ENCODE results near the gene SCYGR7.
"Not testable (repeated sequence)": the region's sequence is repeated elsewhere in the genome, so short reads cannot be mapped to it uniquely, and the experiment has no call there.

The SCYGR7 gene

DNA sequence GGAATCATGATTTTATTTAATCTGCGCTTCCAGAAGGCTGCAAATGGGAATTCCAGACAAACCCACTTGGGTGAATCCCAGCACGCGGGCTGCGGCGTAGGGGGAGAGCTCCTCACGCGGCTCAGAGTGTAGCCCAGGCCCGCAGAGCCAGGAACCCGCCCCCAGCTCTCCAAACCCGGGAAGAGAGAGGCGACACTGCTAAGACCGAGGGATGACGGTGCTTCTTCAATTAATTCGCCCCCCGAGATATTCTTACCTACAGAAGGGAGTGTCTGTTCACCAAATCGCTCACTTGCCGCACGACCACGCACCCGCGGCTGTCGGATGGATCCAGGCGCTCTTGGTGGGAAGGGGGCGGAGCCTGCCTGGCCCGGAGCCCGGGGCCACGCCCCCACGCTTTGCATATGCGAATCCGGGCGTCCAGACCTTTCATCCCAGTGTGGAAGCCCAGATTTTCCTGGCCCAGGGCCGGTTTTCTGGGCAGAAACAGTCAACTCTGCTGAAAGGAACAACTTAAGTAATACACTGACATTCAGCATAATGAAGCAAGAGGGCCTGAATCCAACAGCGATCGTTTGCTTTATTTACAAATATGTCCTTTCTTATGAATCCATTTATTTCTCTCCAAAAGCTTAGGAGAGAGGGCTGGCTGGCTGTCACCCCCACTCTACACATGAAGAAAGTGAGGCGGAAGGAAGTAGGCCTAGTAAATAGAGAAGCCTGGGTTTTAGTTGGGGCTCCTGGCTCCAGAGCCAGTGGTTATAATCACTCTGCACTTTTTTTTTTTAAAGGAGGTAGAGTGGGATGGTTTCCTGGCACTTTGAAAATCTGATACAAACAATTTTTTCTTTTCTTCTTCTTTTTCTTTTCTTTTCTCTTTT is 10.2 kb upstream of the SCYGR7 start, which contains the start of gene SLC19A3:
Gene SLC19A3, minus strand, starts transcription at position 342 of the 881 bp plus-strand sequence. CDS start 15,710 bp downstream, outside the sequence.
- H3K4me3 ChIP-seq (ENCODE audit: low read length), result peak within 1 kb of the TSS; percentile 70
- no peaks in the 10 kb centered on the region for H3K36me3 ChIP-seq (ENCODE audit: insufficient read depth, low read depth, low read length)
- H3K9me3 ChIP-seq (ENCODE audit: insufficient read depth, low read depth, low read length), result no peaks in the 10 kb centered on the region
- no peak within 1 kb of the TSS for H3K27ac ChIP-seq (ENCODE audit: low read length)
- H3K9ac ChIP-seq (ENCODE audit: low read depth, low read length), result peak within 1 kb of the TSS; percentile 27; the same call in 1 of the 2 replicates
- peaks cover 16% of the 10 kb centered on the region; the same call in 1 of the 2 replicates for H3K4me1 ChIP-seq (ENCODE audit: insufficient read depth, low read length)
- H3K27me3 ChIP-seq (ENCODE audit: insufficient read depth, low read length), result peaks cover 16% of the 10 kb centered on the region

DNA sequence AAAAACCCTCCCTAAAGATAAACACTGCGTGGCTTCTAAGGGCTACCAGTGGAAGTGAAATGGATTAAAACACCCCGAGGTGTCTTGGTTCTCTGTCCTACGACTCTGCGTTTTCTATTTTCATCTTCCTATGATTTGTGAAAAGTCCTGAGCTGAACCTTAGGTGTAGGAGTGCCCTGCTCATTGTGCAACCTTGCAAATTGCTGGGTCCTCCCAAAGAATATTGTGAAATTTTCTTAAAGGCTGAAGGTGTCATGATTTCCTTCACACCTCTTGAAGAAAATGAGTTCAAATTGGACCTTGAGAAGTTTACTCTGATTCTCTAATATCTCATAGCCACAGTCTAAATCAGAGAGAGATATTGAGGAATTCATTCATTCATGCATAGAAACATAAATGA is 8.5 kb upstream of the SCYGR7 start:
- no peaks in the 10 kb centered on the region for H3K36me3 ChIP-seq (ENCODE audit: insufficient read depth, low read depth, low read length)
- no peak overlapping the region for H3K27ac ChIP-seq (ENCODE audit: low read length)
- no peaks in the 10 kb centered on the region for H3K9me3 ChIP-seq (ENCODE audit: insufficient read depth, low read depth, low read length)
- H3K4me3 ChIP-seq (ENCODE audit: low read length), result no peak overlapping the region
- peaks cover 16% of the 10 kb centered on the region; the same call in 1 of the 2 replicates for H3K4me1 ChIP-seq (ENCODE audit: insufficient read depth, low read length)
- H3K27me3 ChIP-seq (ENCODE audit: insufficient read depth, low read length), result peaks cover 16% of the 10 kb centered on the region
- H3K9ac ChIP-seq (ENCODE audit: low read depth, low read length), result no peak overlapping the region

DNA sequence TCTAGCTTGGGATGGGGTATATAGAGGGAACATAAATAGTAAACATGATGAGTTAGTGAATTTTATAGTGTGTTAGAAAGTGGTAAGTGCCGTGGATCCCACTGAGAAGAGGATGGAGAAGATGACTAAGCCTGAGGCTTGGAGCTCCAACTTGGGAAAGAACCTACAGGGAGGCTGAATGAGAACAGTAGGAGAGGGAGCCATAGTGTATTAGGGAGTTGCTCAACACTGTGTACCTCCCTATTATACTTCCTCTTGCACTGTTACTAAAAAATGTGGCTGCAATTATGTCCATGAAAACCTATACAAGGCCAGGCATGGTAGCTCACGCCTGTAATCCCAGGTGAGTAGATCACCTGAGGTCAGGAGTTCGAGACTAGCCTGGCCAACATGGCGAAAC is 7.5 kb upstream of the SCYGR7 start:
- peaks cover 16% of the 10 kb centered on the region for H3K27me3 ChIP-seq (ENCODE audit: insufficient read depth, low read length)
- no peak overlapping the region for H3K9ac ChIP-seq (ENCODE audit: low read depth, low read length)
- H3K9me3 ChIP-seq (ENCODE audit: insufficient read depth, low read depth, low read length), result no peaks in the 10 kb centered on the region
- H3K27ac ChIP-seq (ENCODE audit: low read length), result no peak overlapping the region
- H3K36me3 ChIP-seq (ENCODE audit: insufficient read depth, low read depth, low read length), result no peaks in the 10 kb centered on the region
- peaks cover 16% of the 10 kb centered on the region; the same call in 1 of the 2 replicates for H3K4me1 ChIP-seq (ENCODE audit: insufficient read depth, low read length)
- no peak overlapping the region for H3K4me3 ChIP-seq (ENCODE audit: low read length)

DNA sequence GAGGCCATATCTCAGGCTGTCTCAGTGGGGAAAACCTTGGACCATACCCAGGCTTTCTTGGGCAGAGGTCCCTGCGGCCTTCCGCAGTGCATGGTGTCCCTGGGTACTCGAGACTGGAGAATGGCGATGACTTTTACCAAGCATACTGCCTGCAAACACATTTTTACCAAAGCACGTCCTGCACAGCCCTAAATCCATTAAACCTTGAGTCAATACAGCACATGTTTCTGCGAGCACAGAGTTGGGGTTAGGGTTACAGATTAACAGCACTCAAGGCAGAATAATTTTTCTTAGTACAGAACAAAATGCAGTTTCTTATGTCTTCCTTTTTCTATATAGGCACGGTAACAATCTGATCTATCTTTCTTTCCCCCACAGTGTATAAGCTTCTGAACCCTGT is 5.3 kb upstream of the SCYGR7 start:
- not testable (repeated sequence) for H3K27ac ChIP-seq (ENCODE audit: low read length); H3K4me3 ChIP-seq (ENCODE audit: low read length)

DNA sequence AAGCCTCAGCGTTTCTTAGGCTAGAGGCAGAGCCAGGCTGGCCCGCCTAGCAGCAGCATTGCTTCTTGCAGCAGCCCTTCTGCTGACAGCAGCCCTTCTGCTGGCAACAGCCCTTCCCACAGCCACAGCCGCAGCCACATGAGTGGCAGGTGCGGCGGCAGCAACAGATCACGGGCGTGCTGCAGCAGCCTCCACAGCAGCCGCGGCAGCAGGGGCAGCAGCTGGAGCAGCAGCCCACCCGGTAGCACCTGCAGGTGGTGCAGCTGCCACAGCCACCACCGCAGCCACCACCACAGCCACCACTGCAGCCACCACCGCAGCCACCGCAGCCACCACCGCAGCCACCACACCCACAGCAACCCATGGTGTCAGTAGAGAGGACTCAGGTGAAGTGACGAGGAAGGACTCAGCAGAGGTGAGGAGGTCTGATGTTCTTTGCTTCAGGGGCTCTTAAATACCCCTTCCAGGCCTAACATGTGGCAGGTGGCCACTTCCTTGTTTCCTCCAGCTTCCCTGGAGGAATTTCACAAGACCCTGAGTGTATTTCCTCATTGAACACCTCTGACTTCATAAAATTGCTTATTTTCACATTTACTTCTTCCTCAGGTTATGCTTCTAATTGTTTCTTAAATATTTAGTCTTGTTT is 3.6 kb upstream of the SCYGR7 start, which contains the start of gene SCYGR6:
Gene SCYGR6, minus strand, starts transcription at position 364 of the 646 bp plus-strand sequence. Its CDS starts 0 bp downstream, at position 364.
- Histone ChIP-seq H3K4me3 (ENCODE audit: low read length) (no peak within 1 kb of the TSS), H3K9ac (ENCODE audit: low read depth, low read length) (no peak within 1 kb of the TSS), H3K36me3 (ENCODE audit: insufficient read depth, low read depth, low read length) (no peaks in the 10 kb centered on the region), H3K4me1 (ENCODE audit: insufficient read depth, low read length) (no peaks in the 10 kb centered on the region), H3K9me3 (ENCODE audit: insufficient read depth, low read depth, low read length) (no peaks in the 10 kb centered on the region), H3K27me3 (ENCODE audit: insufficient read depth, low read length) (no peaks in the 10 kb centered on the region), H3K27ac (ENCODE audit: low read length) (no peak within 1 kb of the TSS)

More for the DNA sequence above, 5.3 kb upstream of the SCYGR7 start:
- H3K9ac ChIP-seq (ENCODE audit: low read depth, low read length); H3K4me1 ChIP-seq (ENCODE audit: insufficient read depth, low read length); H3K36me3 ChIP-seq (ENCODE audit: insufficient read depth, low read depth, low read length); H3K9me3 ChIP-seq (ENCODE audit: insufficient read depth, low read depth, low read length); H3K27me3 ChIP-seq (ENCODE audit: insufficient read depth, low read length): not testable (repeated sequence)

DNA sequence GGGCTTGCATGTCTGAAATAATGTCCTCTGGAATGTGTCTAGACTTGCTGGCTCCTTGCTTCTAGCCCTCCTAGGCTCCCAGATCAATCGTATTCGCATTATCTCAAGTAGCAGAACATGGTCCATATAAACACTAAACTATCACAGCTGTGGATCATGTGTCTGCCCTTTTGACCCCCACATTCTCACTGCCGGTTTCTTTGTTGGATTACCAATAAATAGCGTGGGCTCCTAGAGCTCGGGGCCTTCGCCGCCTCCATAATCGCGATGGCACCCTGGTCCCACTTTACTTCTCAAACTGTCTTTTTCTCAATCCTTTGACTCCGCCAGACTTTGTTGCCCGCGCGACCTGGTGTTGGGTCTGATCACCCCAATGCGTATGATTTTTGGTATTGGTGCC is 11.2 kb downstream of the SCYGR7 start:
- Histone ChIP-seq H3K4me3 (ENCODE audit: low read length) (no peak overlapping the region), H3K9ac (ENCODE audit: low read depth, low read length) (no peak overlapping the region), H3K36me3 (ENCODE audit: insufficient read depth, low read depth, low read length) (no peaks in the 10 kb centered on the region), H3K9me3 (ENCODE audit: insufficient read depth, low read depth, low read length) (no peaks in the 10 kb centered on the region), H3K4me1 (ENCODE audit: insufficient read depth, low read length) (no peaks in the 10 kb centered on the region), H3K27me3 (ENCODE audit: insufficient read depth, low read length) (no peaks in the 10 kb centered on the region), H3K27ac (ENCODE audit: low read length) (no peak overlapping the region)

DNA sequence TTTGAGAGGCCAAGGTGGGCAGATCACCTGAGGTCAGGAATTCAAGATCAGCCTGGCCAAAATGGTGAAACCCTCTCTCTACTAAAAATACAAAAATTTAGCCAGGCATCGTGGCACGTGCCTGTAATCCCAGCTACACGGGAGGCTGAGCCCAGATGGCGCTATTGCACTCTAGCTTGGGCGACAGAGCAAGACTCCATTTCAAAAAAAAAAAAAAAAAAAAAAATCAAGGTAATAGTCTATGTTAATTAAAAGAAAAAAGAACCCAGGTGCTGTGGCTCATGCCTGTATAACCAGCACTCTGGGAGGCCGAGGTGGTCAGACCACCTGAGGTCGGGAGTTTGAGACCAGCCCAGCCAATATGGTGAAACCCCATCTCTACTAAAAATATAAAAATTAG is 12.6 kb downstream of the SCYGR7 start:
- not testable (repeated sequence) for H3K4me3 ChIP-seq (ENCODE audit: low read length); H3K27ac ChIP-seq (ENCODE audit: low read length); H3K36me3 ChIP-seq (ENCODE audit: insufficient read depth, low read depth, low read length); H3K4me1 ChIP-seq (ENCODE audit: insufficient read depth, low read length); H3K9me3 ChIP-seq (ENCODE audit: insufficient read depth, low read depth, low read length); H3K27me3 ChIP-seq (ENCODE audit: insufficient read depth, low read length); H3K9ac ChIP-seq (ENCODE audit: low read depth, low read length)

DNA sequence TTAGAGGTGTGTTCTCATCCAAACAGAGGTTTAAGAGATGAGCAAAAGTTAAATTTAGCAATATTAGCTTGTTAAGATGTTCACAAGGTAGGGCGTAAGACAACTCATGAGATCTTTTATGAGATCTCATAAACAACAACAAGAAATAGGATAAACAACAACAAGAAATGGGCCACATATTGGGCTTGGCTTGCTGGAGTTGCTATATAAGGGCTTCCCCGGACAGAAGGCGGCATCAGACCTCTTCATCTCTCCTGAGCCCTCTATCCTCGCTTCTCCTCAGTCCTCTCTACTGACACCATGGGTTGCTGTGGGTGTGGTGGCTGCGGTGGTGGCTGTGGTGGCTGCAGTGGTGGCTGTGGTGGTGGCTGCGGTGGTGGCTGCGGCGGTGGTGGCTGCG is 17.5 kb downstream of the SCYGR7 start, which contains the start of gene SCYGR8:
Gene SCYGR8, plus strand, starts transcription at position 301 of the 400 bp plus-strand sequence. Its CDS starts 0 bp downstream, at position 301.
- Histone ChIP-seq H3K4me1 (ENCODE audit: insufficient read depth, low read length) (no peaks in the 10 kb centered on the region), H3K9me3 (ENCODE audit: insufficient read depth, low read depth, low read length) (no peaks in the 10 kb centered on the region), H3K9ac (ENCODE audit: low read depth, low read length) (no peak within 1 kb of the TSS), H3K36me3 (ENCODE audit: insufficient read depth, low read depth, low read length) (no peaks in the 10 kb centered on the region), H3K27ac (ENCODE audit: low read length) (no peak within 1 kb of the TSS), H3K27me3 (ENCODE audit: insufficient read depth, low read length) (no peaks in the 10 kb centered on the region), H3K4me3 (ENCODE audit: low read length) (no peak within 1 kb of the TSS)

DNA sequence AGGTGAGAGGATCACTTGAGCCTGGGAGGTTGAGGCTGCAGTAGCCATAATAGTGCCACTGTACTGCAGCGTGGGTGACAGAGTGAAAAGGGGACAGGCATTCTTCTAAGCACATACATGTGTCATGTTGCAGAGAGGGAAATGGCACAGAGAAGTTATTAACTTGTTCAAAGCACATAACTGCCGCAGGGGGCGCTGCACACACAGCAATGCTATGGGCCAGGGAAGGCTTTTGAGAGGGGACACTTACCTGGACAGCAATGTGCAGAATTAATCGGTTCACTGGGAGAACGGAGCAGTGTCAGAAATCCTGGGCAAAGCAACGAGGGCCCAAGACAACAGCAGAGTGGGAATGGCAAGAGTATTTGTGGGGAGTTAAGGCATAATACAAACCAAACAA is 19.9 kb downstream of the SCYGR7 start:
- H3K4me3 ChIP-seq (ENCODE audit: low read length), result no peak overlapping the region
- H3K9me3 ChIP-seq (ENCODE audit: insufficient read depth, low read depth, low read length), result no peaks in the 10 kb centered on the region
- no peaks in the 10 kb centered on the region for H3K27me3 ChIP-seq (ENCODE audit: insufficient read depth, low read length)
- no peaks in the 10 kb centered on the region for H3K4me1 ChIP-seq (ENCODE audit: insufficient read depth, low read length)
- H3K9ac ChIP-seq (ENCODE audit: low read depth, low read length), result no peak overlapping the region
- no peak overlapping the region for H3K27ac ChIP-seq (ENCODE audit: low read length)
- no peaks in the 10 kb centered on the region for H3K36me3 ChIP-seq (ENCODE audit: insufficient read depth, low read depth, low read length)

DNA sequence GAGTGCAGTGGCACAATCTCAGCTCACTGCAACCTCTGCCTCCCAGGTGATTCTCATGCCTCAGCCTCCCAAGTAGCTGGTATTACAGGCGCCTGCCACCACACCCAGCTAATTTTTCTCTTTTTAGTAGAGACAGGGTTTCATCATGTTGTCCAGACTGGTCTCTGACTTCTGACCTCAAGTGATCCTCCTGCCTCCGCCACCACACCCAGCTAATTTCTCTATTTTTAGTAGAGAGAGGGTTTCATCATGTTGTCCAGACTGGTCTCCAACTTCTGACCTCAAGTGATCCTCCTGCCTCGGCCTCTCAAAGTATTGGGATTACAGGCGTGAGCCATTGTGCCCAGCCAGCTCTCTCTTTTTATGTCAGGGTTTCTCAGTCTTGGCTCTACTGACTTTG is 28.1 kb downstream of the SCYGR7 start:
- peaks cover 10% of the 10 kb centered on the region; the same call in 1 of the 2 replicates for H3K4me1 ChIP-seq (ENCODE audit: insufficient read depth, low read length)
- H3K9me3 ChIP-seq (ENCODE audit: insufficient read depth, low read depth, low read length); H3K27me3 ChIP-seq (ENCODE audit: insufficient read depth, low read length); H3K9ac ChIP-seq (ENCODE audit: low read depth, low read length); H3K36me3 ChIP-seq (ENCODE audit: insufficient read depth, low read depth, low read length); H3K4me3 ChIP-seq (ENCODE audit: low read length); H3K27ac ChIP-seq (ENCODE audit: low read length): not testable (repeated sequence)

DNA sequence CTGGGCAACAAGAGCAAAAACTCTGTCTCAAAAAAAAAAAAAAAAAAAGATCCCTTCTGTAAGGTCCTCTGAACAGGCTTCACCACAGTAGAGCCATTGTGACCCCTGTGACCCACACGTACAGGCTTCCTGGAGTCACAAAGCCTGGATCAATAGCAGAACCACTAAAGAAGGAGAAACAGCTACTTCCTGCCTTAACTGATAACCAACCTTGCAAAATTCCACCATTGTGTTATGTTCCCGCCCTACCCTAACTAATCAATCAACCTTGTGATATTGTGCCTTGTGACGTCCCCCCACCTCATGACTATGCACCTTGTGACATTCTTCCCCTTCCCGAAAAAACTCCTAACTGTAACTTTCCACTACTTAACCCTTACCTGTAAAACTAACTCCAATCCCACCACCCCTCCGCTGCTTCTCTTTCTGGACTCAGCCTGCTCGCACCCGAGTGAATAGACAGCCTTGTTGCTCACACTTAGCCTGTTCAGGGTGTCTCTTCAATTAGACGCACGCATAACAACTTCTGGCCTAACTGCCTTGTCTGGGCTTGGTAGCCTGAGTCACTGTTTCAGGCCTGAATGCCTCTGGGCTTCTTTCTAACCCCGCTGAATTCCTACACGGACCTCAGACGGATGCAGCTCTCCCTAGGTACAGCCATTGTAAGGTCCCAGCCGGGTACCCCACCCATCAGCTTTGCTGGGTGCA is 31.4 kb downstream of the SCYGR7 start:
- Histone ChIP-seq H3K4me3 (ENCODE audit: low read length) (no peak overlapping the region), H3K9me3 (ENCODE audit: insufficient read depth, low read depth, low read length) (no peaks in the 10 kb centered on the region), H3K27me3 (ENCODE audit: insufficient read depth, low read length) (no peaks in the 10 kb centered on the region), H3K36me3 (ENCODE audit: insufficient read depth, low read depth, low read length) (no peaks in the 10 kb centered on the region), H3K9ac (ENCODE audit: low read depth, low read length) (no peak overlapping the region), H3K27ac (ENCODE audit: low read length) (no peak overlapping the region), H3K4me1 (ENCODE audit: insufficient read depth, low read length) (peaks cover 10% of the 10 kb centered on the region; the same call in 1 of the 2 replicates)
